ENCODE data around the gene WDFY2. TPM values are rescaled to one million over a fixed set of nuclear protein-coding genes. Genes with fewer than 3 reads are reported as not detected.

The WDFY2 gene
- total RNA-seq, 1 donor from 2014 or later = 3.9 TPM

- H3K9me3 Mint-ChIP-seq (ENCODE audit: low read depth) = no peaks in the 10 kb centered on the region
These were observed 34.7 kb upstream of the WDFY2 start for GRCh38 chr13:51549593-51549992.

GRCh38 chr13:51550151-51550550 lies 34.1 kb upstream of the WDFY2 start:
- Mint-ChIP-seq H3K36me3 (ENCODE audit: low read depth) (no peaks in the 10 kb centered on the region), H3K4me1 (ENCODE audit: low read depth) (peaks cover 13% of the 10 kb centered on the region), H3K9me3 (ENCODE audit: low read depth) (no peaks in the 10 kb centered on the region), H3K4me3 (ENCODE audit: unreplicated experiment) (no peak overlapping the region), H3K27me3 (ENCODE audit: low read depth) (peaks cover 4% of the 10 kb centered on the region), H3K27ac (ENCODE audit: unreplicated experiment) (no peak overlapping the region)
- no peak for DNase-seq (ENCODE audit: low spot score)
- TF ChIP-seq CTCF (IDR thresholded peaks at IDR 0.05) = no peak

More at GRCh38 chr13:51549593-51549992, 34.7 kb upstream of the WDFY2 start:
- Mint-ChIP-seq H3K4me1 (ENCODE audit: low read depth) (peaks cover 13% of the 10 kb centered on the region), H3K27ac (ENCODE audit: unreplicated experiment) (no peak overlapping the region), H3K27me3 (ENCODE audit: low read depth) (peaks cover 4% of the 10 kb centered on the region), H3K4me3 (ENCODE audit: unreplicated experiment) (no peak overlapping the region), H3K36me3 (ENCODE audit: low read depth) (no peaks in the 10 kb centered on the region)
- no peak for TF ChIP-seq CTCF (IDR thresholded peaks at IDR 0.05)
- no peak for DNase-seq (ENCODE audit: low spot score)

GRCh38 chr13:51551416-51551815 lies 32.8 kb upstream of the WDFY2 start:
- Mint-ChIP-seq H3K27ac (ENCODE audit: unreplicated experiment) (no peak overlapping the region), H3K4me1 (ENCODE audit: low read depth) (peaks cover 13% of the 10 kb centered on the region), H3K27me3 (ENCODE audit: low read depth) (peaks cover 4% of the 10 kb centered on the region), H3K4me3 (ENCODE audit: unreplicated experiment) (no peak overlapping the region), H3K36me3 (ENCODE audit: low read depth) (no peaks in the 10 kb centered on the region), H3K9me3 (ENCODE audit: low read depth) (no peaks in the 10 kb centered on the region)
- TF ChIP-seq CTCF (IDR thresholded peaks at IDR 0.05) = no peak
- DNase-seq (ENCODE audit: low spot score) = no peak

GRCh38 chr13:51552027-51552426 lies 32.2 kb upstream of the WDFY2 start:
- peaks cover 13% of the 10 kb centered on the region for H3K4me1 Mint-ChIP-seq (ENCODE audit: low read depth)
- no peak for DNase-seq (ENCODE audit: low spot score)
- no peaks in the 10 kb centered on the region for H3K9me3 Mint-ChIP-seq (ENCODE audit: low read depth)
- no peak for TF ChIP-seq CTCF (IDR thresholded peaks at IDR 0.05)
- no peaks in the 10 kb centered on the region for H3K36me3 Mint-ChIP-seq (ENCODE audit: low read depth)
- H3K27ac Mint-ChIP-seq (ENCODE audit: unreplicated experiment) = no peak overlapping the region
- peaks cover 4% of the 10 kb centered on the region for H3K27me3 Mint-ChIP-seq (ENCODE audit: low read depth)
- no peak overlapping the region for H3K4me3 Mint-ChIP-seq (ENCODE audit: unreplicated experiment)

- H3K4me3 Mint-ChIP-seq (ENCODE audit: unreplicated experiment) = no peak overlapping the region
- no peaks in the 10 kb centered on the region for H3K9me3 Mint-ChIP-seq (ENCODE audit: low read depth)
- no peaks in the 10 kb centered on the region for H3K36me3 Mint-ChIP-seq (ENCODE audit: low read depth)
- TF ChIP-seq CTCF (IDR thresholded peaks at IDR 0.05) = no peak
- H3K4me1 Mint-ChIP-seq (ENCODE audit: low read depth) = peaks cover 24% of the 10 kb centered on the region
- no peak for DNase-seq (ENCODE audit: low spot score)
- H3K27me3 Mint-ChIP-seq (ENCODE audit: low read depth) = peaks cover 4% of the 10 kb centered on the region
- no peak overlapping the region for H3K27ac Mint-ChIP-seq (ENCODE audit: unreplicated experiment)
These were observed 30.7 kb upstream of the WDFY2 start for GRCh38 chr13:51553531-51553930.

Data from chondrocyte (in vitro differentiated cells).